ENCODE data around the gene SOAT1.

DNA sequence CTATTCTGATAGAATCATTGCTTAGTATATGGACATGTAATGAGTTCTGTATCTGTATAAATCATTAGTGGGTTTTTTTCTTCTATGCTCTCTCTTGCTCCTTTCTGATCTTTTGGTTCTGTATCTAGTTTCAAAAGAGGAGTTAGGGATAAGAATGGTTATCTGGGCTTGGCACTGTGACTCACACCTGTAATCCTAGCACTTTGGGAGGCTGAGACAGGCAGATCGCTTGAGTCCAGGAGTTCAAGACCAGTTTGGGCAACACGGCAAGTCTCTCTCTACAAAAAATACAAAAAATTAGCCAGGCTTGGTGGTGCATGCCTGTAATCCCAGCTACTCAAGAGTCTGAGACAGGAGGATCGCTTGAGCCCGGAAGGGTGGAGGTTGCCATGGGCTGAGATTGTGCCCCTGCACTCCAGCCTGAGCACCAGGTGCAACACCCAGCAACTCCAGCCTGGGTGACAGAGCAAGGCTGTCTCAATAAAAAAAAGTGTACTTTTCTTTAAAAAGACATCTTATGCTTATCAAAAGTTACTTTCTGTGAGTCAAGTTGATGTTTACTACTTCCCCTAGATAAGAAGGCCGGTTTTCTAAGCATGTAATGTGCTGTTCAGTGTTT lies 44.5 kb downstream of the SOAT1 start:
- TF ChIP-seq, protein P1, sequence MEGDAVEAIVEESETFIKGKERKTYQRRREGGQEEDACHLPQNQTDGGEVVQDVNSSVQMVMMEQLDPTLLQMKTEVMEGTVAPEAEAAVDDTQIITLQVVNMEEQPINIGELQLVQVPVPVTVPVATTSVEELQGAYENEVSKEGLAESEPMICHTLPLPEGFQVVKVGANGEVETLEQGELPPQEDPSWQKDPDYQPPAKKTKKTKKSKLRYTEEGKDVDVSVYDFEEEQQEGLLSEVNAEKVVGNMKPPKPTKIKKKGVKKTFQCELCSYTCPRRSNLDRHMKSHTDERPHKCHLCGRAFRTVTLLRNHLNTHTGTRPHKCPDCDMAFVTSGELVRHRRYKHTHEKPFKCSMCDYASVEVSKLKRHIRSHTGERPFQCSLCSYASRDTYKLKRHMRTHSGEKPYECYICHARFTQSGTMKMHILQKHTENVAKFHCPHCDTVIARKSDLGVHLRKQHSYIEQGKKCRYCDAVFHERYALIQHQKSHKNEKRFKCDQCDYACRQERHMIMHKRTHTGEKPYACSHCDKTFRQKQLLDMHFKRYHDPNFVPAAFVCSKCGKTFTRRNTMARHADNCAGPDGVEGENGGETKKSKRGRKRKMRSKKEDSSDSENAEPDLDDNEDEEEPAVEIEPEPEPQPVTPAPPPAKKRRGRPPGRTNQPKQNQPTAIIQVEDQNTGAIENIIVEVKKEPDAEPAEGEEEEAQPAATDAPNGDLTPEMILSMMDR (IDR thresholded peaks at IDR 0.05) = no peak
- no peak for TF ChIP-seq POLR2A (IDR thresholded peaks at IDR 0.05)

All from thyroid gland (tissue), 4 donors.